OCI-LY7 (cell line): ENCODE data around the gene SMIM35. TPM values are rescaled to one million over a fixed set of nuclear protein-coding genes. Genes with fewer than 3 reads are reported as not detected.

Experiments used
- BruUV-seq: library from RNA; stranded (reverse); fragments of 400-500 nt; replicated peaks from 2 replicates; lab custom pipeline; 2021; lab: Mats Ljungman, UMichigan
- CTCF ChIA-PET: fragments of 300-600 bp; sonication (Branson Sonifier 250); formaldehyde crosslinking; loops from one replicate; lab custom pipeline; 2022; ENCODE audit warnings: antibody characterized with exemption; ENCODE audit not compliant: unreplicated experiment; lab: Charles Lee
- POLR2A ChIA-PET: fragments of 300-600 bp; sonication (Branson Sonifier 250); formaldehyde crosslinking; loops from one replicate; lab custom pipeline; 2022; ENCODE audit warnings: antibody characterized with exemption; lab: Charles Lee
- DNase-seq: peaks from one replicate; pipeline ENCODE4 v3.0.0-alpha.2; 2015; ENCODE audit warnings: low spot score
- H2AFZ ChIP-seq: fragments of 200-600 bp; sonication (generic), shearing (Covaris generic); 2 replicates; pipeline ENCODE4 v1.6.1; 2014; ENCODE audit warnings: mild to moderate bottlenecking, antibody characterized with exemption, low read length, moderate library complexity
- H3K27ac ChIP-seq: fragments of 200-600 bp; sonication (generic); 2 replicates; pipeline ENCODE4 v1.5.1; 2014; ENCODE audit warnings: mixed run types, low read depth, mild to moderate bottlenecking, moderate library complexity, low read length, inconsistent platforms; ENCODE audit not compliant: poor library complexity, severe bottlenecking
- H3K36me3 ChIP-seq: fragments of 200-600 bp; sonication (generic); 2 replicates; pipeline ENCODE4 v1.6.1; 2014; ENCODE audit warnings: mild to moderate bottlenecking, antibody characterized with exemption, low read length, moderate library complexity, mixed read lengths; ENCODE audit not compliant: insufficient read depth
- H3K4me1 ChIP-seq: fragments of 200-600 bp; sonication (generic); 2 replicates; pipeline ENCODE4 v1.5.1; 2014; ENCODE audit warnings: mild to moderate bottlenecking, low read length; ENCODE audit not compliant: insufficient read depth, poor library complexity, severe bottlenecking
- H3K4me2 ChIP-seq: fragments of 200-600 bp; sonication (generic); 2 replicates; pipeline ENCODE4 v1.6.1; 2014; ENCODE audit warnings: mild to moderate bottlenecking, low read length
- H3K4me3 ChIP-seq: fragments of 200-600 bp; sonication (generic); 2 replicates; pipeline ENCODE4 v1.5.1; 2014; ENCODE audit warnings: mild to moderate bottlenecking, low read depth, low read length; ENCODE audit not compliant: poor library complexity, severe bottlenecking
- H3K79me2 ChIP-seq: fragments of 200-600 bp; sonication (generic); 2 replicates; pipeline ENCODE4 v1.6.1; 2016; ENCODE audit warnings: low read depth, mild to moderate bottlenecking, low read length, moderate library complexity, mixed read lengths; ENCODE audit not compliant: insufficient read depth
- H3K9me2 ChIP-seq: fragments of 200-600 bp; sonication (generic); 2 replicates; pipeline ENCODE4 v1.6.1; 2016; ENCODE audit warnings: mild to moderate bottlenecking, low read length, mixed read lengths; ENCODE audit not compliant: insufficient read depth
- H3K9me3 ChIP-seq: fragments of 200-600 bp; sonication (generic); 2 replicates; pipeline ENCODE4 v1.6.1; 2014; ENCODE audit warnings: mild to moderate bottlenecking, mixed run types, low read length, mixed read lengths
- H4K20me1 ChIP-seq: fragments of 200-600 bp; sonication (generic); 2 replicates; pipeline ENCODE4 v1.6.1; 2014; ENCODE audit warnings: mild to moderate bottlenecking, antibody characterized with exemption, low read length, moderate library complexity, mixed read lengths; ENCODE audit not compliant: insufficient read depth
- EZH2phosphoT487 ChIP-seq: fragments of 200-600 bp; sonication (generic); IDR thresholded peaks from 2 replicates; pipeline ENCODE4 v1.6.1; 2018; ENCODE audit warnings: low read depth, borderline replicate concordance, mild to moderate bottlenecking, mixed run types, antibody characterized with exemption, low read length, moderate library complexity, mixed read lengths
- intact Hi-C: fragments of 100-400 bp; cut with micrococcal nuclease; formaldehyde crosslinking; loops from one replicate; pipeline ENCODE4 v1.10.0; 2022; ENCODE audit not compliant: unreplicated experiment
- total RNA-seq, 2 experiments: library from RNA; depleted of rRNA in 1 of 2; stranded (reverse); fragments of >200 nt in 1 of 2; shearing (Covaris generic) in 1 of 2; gene quantifications; 2 replicates each; pipeline ENCODE4 v1.2.3, GENCODE V29; 2014 to 2022
- TF ChIP-seq, protein P1 (sequence below): fragments of 200-600 bp; sonication (generic); conservative IDR thresholded peaks from 2 replicates; pipeline ENCODE4 v1.5.1; 2014; ENCODE audit warnings: mild to moderate bottlenecking, antibody characterized with exemption, low read length, moderate library complexity, mixed read lengths

Gene SMIM35
- total RNA-seq, 2 experiments from 2014 or later, result 0.06 to 0.67 TPM

DNA sequence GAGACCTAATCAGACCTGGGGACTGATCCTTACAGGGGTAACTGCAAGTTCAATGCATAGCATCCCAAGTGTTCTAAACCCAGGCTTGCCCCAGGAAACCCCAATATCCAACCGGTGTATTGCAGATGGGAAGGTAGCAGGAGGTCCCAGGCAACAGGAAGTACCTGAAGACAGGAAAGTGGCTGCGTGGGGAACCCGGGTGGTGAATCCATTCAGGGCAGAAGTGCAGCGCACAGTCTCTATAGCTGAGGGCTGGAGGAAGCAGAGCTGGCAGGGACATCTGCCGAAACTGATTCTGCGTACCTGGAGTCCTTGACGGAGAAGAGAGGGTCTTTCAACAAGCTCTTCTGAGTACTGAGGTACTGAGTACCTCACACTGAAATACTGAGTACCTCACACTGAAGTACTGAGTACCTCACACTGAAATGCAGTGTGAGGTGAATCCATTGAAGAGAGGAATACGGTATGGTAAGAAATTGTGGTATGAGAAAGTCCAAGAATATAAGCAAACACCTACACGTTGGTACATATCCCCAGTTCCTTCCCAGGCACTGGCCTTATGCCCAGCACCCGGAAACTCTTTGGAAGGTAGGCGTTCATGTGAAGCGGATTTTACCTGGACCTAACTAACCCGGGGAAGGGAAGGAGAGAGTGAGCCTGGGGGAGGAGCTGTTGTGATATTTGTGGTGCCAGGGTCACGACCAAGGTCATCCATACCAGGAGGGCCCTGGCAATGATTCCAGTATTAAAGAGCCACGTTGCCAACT, 45.8 kb upstream of the SMIM35 start:
- no peaks in the 10 kb centered on the region for H3K9me2 ChIP-seq
- POLR2A ChIA-PET, result interaction anchor here (0.6 kb wide), 1 partner anchor 852 kb away, joined by 4 read pairs; no protein-coding TSS in a partner anchor
- CTCF ChIA-PET, result no interaction called here
- H3K4me2 ChIP-seq, result no peak overlapping the region
- no peak overlapping the region for H3K4me3 ChIP-seq
- H3K36me3 ChIP-seq, result no peaks in the 10 kb centered on the region
- no peaks in the 10 kb centered on the region for H3K79me2 ChIP-seq
- no peaks in the 10 kb centered on the region for H3K4me1 ChIP-seq
- H2AFZ ChIP-seq, result no peak overlapping the region
- H4K20me1 ChIP-seq, result no peaks in the 10 kb centered on the region
- intact Hi-C loops, result no loop called here
- no peak overlapping the region for H3K27ac ChIP-seq
- no TSS peak for BruUV-seq
- TF ChIP-seq, protein P1, sequence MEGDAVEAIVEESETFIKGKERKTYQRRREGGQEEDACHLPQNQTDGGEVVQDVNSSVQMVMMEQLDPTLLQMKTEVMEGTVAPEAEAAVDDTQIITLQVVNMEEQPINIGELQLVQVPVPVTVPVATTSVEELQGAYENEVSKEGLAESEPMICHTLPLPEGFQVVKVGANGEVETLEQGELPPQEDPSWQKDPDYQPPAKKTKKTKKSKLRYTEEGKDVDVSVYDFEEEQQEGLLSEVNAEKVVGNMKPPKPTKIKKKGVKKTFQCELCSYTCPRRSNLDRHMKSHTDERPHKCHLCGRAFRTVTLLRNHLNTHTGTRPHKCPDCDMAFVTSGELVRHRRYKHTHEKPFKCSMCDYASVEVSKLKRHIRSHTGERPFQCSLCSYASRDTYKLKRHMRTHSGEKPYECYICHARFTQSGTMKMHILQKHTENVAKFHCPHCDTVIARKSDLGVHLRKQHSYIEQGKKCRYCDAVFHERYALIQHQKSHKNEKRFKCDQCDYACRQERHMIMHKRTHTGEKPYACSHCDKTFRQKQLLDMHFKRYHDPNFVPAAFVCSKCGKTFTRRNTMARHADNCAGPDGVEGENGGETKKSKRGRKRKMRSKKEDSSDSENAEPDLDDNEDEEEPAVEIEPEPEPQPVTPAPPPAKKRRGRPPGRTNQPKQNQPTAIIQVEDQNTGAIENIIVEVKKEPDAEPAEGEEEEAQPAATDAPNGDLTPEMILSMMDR, result no peak
- no peak for DNase-seq
- H3K9me3 ChIP-seq, result no peaks in the 10 kb centered on the region

DNA sequence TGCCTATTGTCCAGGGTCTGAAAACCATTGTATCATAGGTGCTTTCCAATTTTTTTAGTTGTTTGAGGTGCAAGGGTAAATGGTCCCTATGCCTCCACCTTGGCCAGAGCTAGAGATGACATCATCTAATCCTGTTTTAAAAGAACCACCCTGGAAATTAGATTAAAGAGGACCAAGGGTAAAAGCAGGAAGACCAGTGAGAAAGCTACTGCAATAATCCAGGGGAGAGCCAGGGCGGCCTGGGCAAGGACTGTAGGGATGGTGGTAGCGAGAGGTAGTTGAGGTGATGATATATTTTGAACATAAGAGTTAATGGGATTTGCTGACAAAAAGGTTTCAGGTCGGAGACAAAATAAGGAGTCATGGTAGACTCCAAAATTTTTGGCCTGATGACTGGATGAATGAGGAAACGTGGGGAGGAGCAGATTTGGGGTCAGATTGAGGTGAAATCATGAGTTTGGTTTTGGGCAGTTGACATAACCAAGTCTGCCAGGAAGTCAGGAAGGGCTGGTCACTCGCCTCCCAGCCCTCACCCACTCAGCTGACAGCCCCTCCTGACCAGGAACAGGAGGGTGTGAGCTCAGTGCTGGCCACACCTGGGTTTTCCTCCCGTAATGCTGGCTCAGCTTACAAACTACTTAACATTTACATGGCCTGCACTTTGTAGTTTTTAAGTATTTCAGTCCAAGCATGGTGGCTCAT, 42.9 kb upstream of the SMIM35 start:
- Histone ChIP-seq H4K20me1 (no peaks in the 10 kb centered on the region), H3K36me3 (no peaks in the 10 kb centered on the region), H3K79me2 (no peaks in the 10 kb centered on the region), H3K4me2 (no peak overlapping the region), H3K27ac (no peak overlapping the region), H3K4me3 (no peak overlapping the region), H2AFZ (no peak overlapping the region), H3K9me2 (no peaks in the 10 kb centered on the region), H3K9me3 (no peaks in the 10 kb centered on the region), H3K4me1 (no peaks in the 10 kb centered on the region)
- no peak for DNase-seq
- intact Hi-C loops, result no loop called here
- POLR2A ChIA-PET, result interaction anchor here (0.7 kb wide), 2 partner anchors 9 to 38 kb away, joined by 3 read pairs; no protein-coding TSS in a partner anchor
- no peak for TF ChIP-seq EZH2phosphoT487
- TF ChIP-seq, protein P1, result no peak
- CTCF ChIA-PET, result no interaction called here
- BruUV-seq, result no TSS peak
